ENCODE measurements around the gene B3GNT8. TPM values are rescaled to one million over a fixed set of nuclear protein-coding genes. Genes with fewer than 3 reads are reported as not detected.

The B3GNT8 gene
- total RNA-seq, 1 experiment from 2014 or later, result 5.3 TPM

GRCh38 chr19:41428481-41428859, 1.3 kb upstream of the B3GNT8 start:
- H3K4me3 ChIP-seq (ENCODE audit: insufficient read depth, low read depth, low read length), result peak overlapping the region; percentile 48

GRCh38 chr19:41427647-41428480, 690 bp upstream of the B3GNT8 start:
- Histone ChIP-seq H3K27me3 (ENCODE audit: control insufficient read depth, insufficient read depth, low read length) (no peaks in the 10 kb centered on the region), H3K4me3 (ENCODE audit: insufficient read depth, low read depth, low read length) (peak overlapping the region; percentile 48), H3K36me3 (replicated peaks; ENCODE audit: control insufficient read depth, insufficient read depth, low read length) (peaks cover 13% of the 10 kb centered on the region)
- DNase-seq, result peak; percentile 84

More at GRCh38 chr19:41428481-41428859, 1.3 kb upstream of the B3GNT8 start:
- Histone ChIP-seq H3K27me3 (ENCODE audit: control insufficient read depth, insufficient read depth, low read length) (no peaks in the 10 kb centered on the region), H3K36me3 (replicated peaks; ENCODE audit: control insufficient read depth, insufficient read depth, low read length) (peaks cover 15% of the 10 kb centered on the region)
- no peak for DNase-seq

- no peak overlapping the region for H3K4me3 ChIP-seq (ENCODE audit: insufficient read depth, low read depth, low read length)
Observed at GRCh38 chr19:41426116-41426841, 895 bp downstream of the B3GNT8 start.

GRCh38 chr19:41425174-41426115, 1.7 kb downstream of the B3GNT8 start:
- Histone ChIP-seq H3K4me3 (ENCODE audit: insufficient read depth, low read depth, low read length) (no peak overlapping the region), H3K27me3 (ENCODE audit: control insufficient read depth, insufficient read depth, low read length) (no peaks in the 10 kb centered on the region), H3K36me3 (replicated peaks; ENCODE audit: control insufficient read depth, insufficient read depth, low read length) (peaks cover 3% of the 10 kb centered on the region)
- no peak for DNase-seq

More at GRCh38 chr19:41426116-41426841, 895 bp downstream of the B3GNT8 start:
- Histone ChIP-seq H3K27me3 (ENCODE audit: control insufficient read depth, insufficient read depth, low read length) (no peaks in the 10 kb centered on the region), H3K36me3 (replicated peaks; ENCODE audit: control insufficient read depth, insufficient read depth, low read length) (peaks cover 3% of the 10 kb centered on the region)
- peak; percentile 69 for DNase-seq

GRCh38 chr19:41424335-41425173, 2.6 kb downstream of the B3GNT8 start:
- Histone ChIP-seq H3K27me3 (ENCODE audit: control insufficient read depth, insufficient read depth, low read length) (no peaks in the 10 kb centered on the region), H3K36me3 (replicated peaks; ENCODE audit: control insufficient read depth, insufficient read depth, low read length) (peaks cover 5% of the 10 kb centered on the region), H3K4me3 (ENCODE audit: insufficient read depth, low read depth, low read length) (no peak overlapping the region)
- no peak for DNase-seq

GRCh38 chr19:41422955-41423354, 4.2 kb downstream of the B3GNT8 start:
- peaks cover 5% of the 10 kb centered on the region for H3K36me3 ChIP-seq (replicated peaks; ENCODE audit: control insufficient read depth, insufficient read depth, low read length)
- H3K27me3 ChIP-seq (ENCODE audit: control insufficient read depth, insufficient read depth, low read length), result no peaks in the 10 kb centered on the region
- DNase-seq, result no peak
- no peak overlapping the region for H3K4me3 ChIP-seq (ENCODE audit: insufficient read depth, low read depth, low read length)

GRCh38 chr19:41422456-41422855, 4.7 kb downstream of the B3GNT8 start:
- no peak for DNase-seq
- H3K36me3 ChIP-seq (replicated peaks; ENCODE audit: control insufficient read depth, insufficient read depth, low read length), result peaks cover 5% of the 10 kb centered on the region
- H3K27me3 ChIP-seq (ENCODE audit: control insufficient read depth, insufficient read depth, low read length), result no peaks in the 10 kb centered on the region
- no peak overlapping the region for H3K4me3 ChIP-seq (ENCODE audit: insufficient read depth, low read depth, low read length)

GRCh38 chr19:41421973-41422372, 5.2 kb downstream of the B3GNT8 start:
- Histone ChIP-seq H3K4me3 (ENCODE audit: insufficient read depth, low read depth, low read length) (no peak overlapping the region), H3K36me3 (replicated peaks; ENCODE audit: control insufficient read depth, insufficient read depth, low read length) (peaks cover 6% of the 10 kb centered on the region), H3K27me3 (ENCODE audit: control insufficient read depth, insufficient read depth, low read length) (no peaks in the 10 kb centered on the region)
- DNase-seq, result peak; percentile 25

GRCh38 chr19:41421314-41421713, 5.9 kb downstream of the B3GNT8 start:
- DNase-seq, result no peak
- H3K27me3 ChIP-seq (ENCODE audit: control insufficient read depth, insufficient read depth, low read length), result no peaks in the 10 kb centered on the region
- peaks cover 6% of the 10 kb centered on the region for H3K36me3 ChIP-seq (replicated peaks; ENCODE audit: control insufficient read depth, insufficient read depth, low read length)
- no peak overlapping the region for H3K4me3 ChIP-seq (ENCODE audit: insufficient read depth, low read depth, low read length)

- no peak overlapping the region for H3K4me3 ChIP-seq (ENCODE audit: insufficient read depth, low read depth, low read length)
- no peaks in the 10 kb centered on the region for H3K27me3 ChIP-seq (ENCODE audit: control insufficient read depth, insufficient read depth, low read length)
- DNase-seq, result no peak
- H3K36me3 ChIP-seq (replicated peaks; ENCODE audit: control insufficient read depth, insufficient read depth, low read length), result peaks cover 7% of the 10 kb centered on the region
Observed at GRCh38 chr19:41420101-41420880, 6.9 kb downstream of the B3GNT8 start.

- Histone ChIP-seq H3K36me3 (replicated peaks; ENCODE audit: control insufficient read depth, insufficient read depth, low read length) (peaks cover 7% of the 10 kb centered on the region), H3K27me3 (ENCODE audit: control insufficient read depth, insufficient read depth, low read length) (no peaks in the 10 kb centered on the region), H3K4me3 (ENCODE audit: insufficient read depth, low read depth, low read length) (no peak overlapping the region)
- DNase-seq, result no peak
Observed at GRCh38 chr19:41416194-41416674, 10.9 kb downstream of the B3GNT8 start.

- H3K4me3 ChIP-seq (ENCODE audit: insufficient read depth, low read depth, low read length), result no peak overlapping the region
- H3K27me3 ChIP-seq (ENCODE audit: control insufficient read depth, insufficient read depth, low read length), result no peaks in the 10 kb centered on the region
- DNase-seq, result no peak
- peaks cover 7% of the 10 kb centered on the region for H3K36me3 ChIP-seq (replicated peaks; ENCODE audit: control insufficient read depth, insufficient read depth, low read length)
Observed at GRCh38 chr19:41415154-41415571, 12.0 kb downstream of the B3GNT8 start.

GRCh38 chr19:41414461-41414860, 12.7 kb downstream of the B3GNT8 start:
- no peak overlapping the region for H3K4me3 ChIP-seq (ENCODE audit: insufficient read depth, low read depth, low read length)
- H3K27me3 ChIP-seq (ENCODE audit: control insufficient read depth, insufficient read depth, low read length), result no peaks in the 10 kb centered on the region
- DNase-seq, result no peak
- H3K36me3 ChIP-seq (replicated peaks; ENCODE audit: control insufficient read depth, insufficient read depth, low read length), result peaks cover 4% of the 10 kb centered on the region
